K562 (cell line): ENCODE measurements around the gene MIDN. TPM values are rescaled to one million over a fixed set of nuclear protein-coding genes. Genes with fewer than 3 reads are reported as not detected.

Source experiments
- COPS2 ChIP-seq: fragments of 450-650 bp; conservative IDR thresholded peaks from 2 replicates; pipeline ENCODE4 v1.6.1; 2016; ENCODE audit warnings: mild to moderate bottlenecking, moderate library complexity
- CXXC5 ChIP-seq: fragments of 250-450 bp; sonication (Bioruptor Pico); IDR thresholded peaks from 2 replicates; pipeline ENCODE4 v1.8.0; 2022; ENCODE audit warnings: inconsistent platforms, mild to moderate bottlenecking, moderate library complexity
- E2F6 ChIP-seq, 2 experiments: IDR thresholded peaks; 2 replicates each; pipeline ENCODE4 v1.6.1; 2011; ENCODE audit warnings: borderline replicate concordance in 1 of 2, control low read depth in 1 of 2, low read depth in 1 of 2, low read length in 1 of 2, mild to moderate bottlenecking in 1 of 2, mixed read lengths in 1 of 2, moderate library complexity in 1 of 2; ENCODE audit not compliant: insufficient read depth in 1 of 2, insufficient read length in 1 of 2, poor library complexity in 1 of 2, severe bottlenecking in 1 of 2; ENCODE audit errors: extremely low read depth in 1 of 2
- EGR1 ChIP-seq: fragments of 450-650 bp; conservative IDR thresholded peaks from 2 replicates; pipeline ENCODE4 v1.6.1; 2017; ENCODE audit warnings: mild to moderate bottlenecking
- FIP1L1 ChIP-seq: fragments of 200-400 bp; formaldehyde crosslinking; IDR thresholded peaks from 2 replicates; pipeline ENCODE4 v1.6.1; 2018; ENCODE audit warnings: mild to moderate bottlenecking, low read depth, low read length; ENCODE audit not compliant: poor library complexity, severe bottlenecking
- GMEB1 ChIP-seq: fragments of 250-450 bp; sonication (Bioruptor Pico); IDR thresholded peaks from 2 replicates; pipeline ENCODE4 v1.4.0; 2020; ENCODE audit warnings: mild to moderate bottlenecking
- KDM1A ChIP-seq, 2 experiments: fragments of 450-650 bp; IDR thresholded peaks; 2 replicates each; pipeline ENCODE4 v1.6.1; 2016; ENCODE audit warnings: mild to moderate bottlenecking in 2 of 2
- MAZ ChIP-seq, 2 experiments: fragments of 450-650 bp in 1 of 2; sonication (generic) in 1 of 2; formaldehyde crosslinking; IDR thresholded peaks in 1 of 2; conservative IDR thresholded peaks in 1 of 2; 2 replicates each; pipeline versions ENCODE4 v1.4.0 to v1.5.0; 2020; ENCODE audit warnings: mild to moderate bottlenecking in 1 of 2, missing genetic modification reagents in 1 of 2
- NRF1 ChIP-seq, 2 experiments: fragments of 450-650 bp; IDR thresholded peaks in 1 of 2; conservative IDR thresholded peaks in 1 of 2; 2 replicates each; pipeline ENCODE4 v1.6.1; 2014; ENCODE audit warnings: mild to moderate bottlenecking in 2 of 2
- PCBP1 ChIP-seq: fragments of 200-400 bp; formaldehyde crosslinking; IDR thresholded peaks from 2 replicates; pipeline ENCODE4 v1.6.1; 2018; ENCODE audit warnings: mild to moderate bottlenecking, low read depth, low read length; ENCODE audit not compliant: poor library complexity, severe bottlenecking
- PHF8 ChIP-seq: fragments of 200-600 bp; sonication (generic); IDR thresholded peaks from 2 replicates; pipeline ENCODE4 v1.6.1; 2012; ENCODE audit warnings: mixed run types, mild to moderate bottlenecking, inconsistent platforms, low read length, moderate library complexity, borderline replicate concordance
- RBFOX2 ChIP-seq: fragments of 200-400 bp; formaldehyde crosslinking; IDR thresholded peaks from 2 replicates; pipeline ENCODE4 v1.6.1; 2017; ENCODE audit warnings: low read depth, mild to moderate bottlenecking, low read length, moderate library complexity
- RBM22 ChIP-seq: fragments of 200-400 bp; formaldehyde crosslinking; IDR thresholded peaks from 2 replicates; pipeline ENCODE4 v1.6.1; 2018; ENCODE audit warnings: low read length, low read depth; ENCODE audit not compliant: poor library complexity, severe bottlenecking
- RHOXF2B ChIP-seq: fragments of 250-450 bp; sonication (Bioruptor Pico); conservative IDR thresholded peaks from 2 replicates; pipeline ENCODE4 v1.5.1; 2021
- TGIF2 ChIP-seq: sonication (generic); formaldehyde crosslinking; IDR thresholded peaks from 2 replicates; pipeline ENCODE4 v1.8.1; 2022; ENCODE audit warnings: mild to moderate bottlenecking, missing genetic modification reagents, moderate library complexity
- VEZF1 ChIP-seq: fragments of 200-800 bp; sonication (Bioruptor generic); IDR thresholded peaks from 2 replicates; pipeline ENCODE4 v1.6.1; 2017; ENCODE audit warnings: missing genetic modification characterization, missing compliant biosample characterization
- XRCC5 ChIP-seq: fragments of 200-400 bp; formaldehyde crosslinking; IDR thresholded peaks from 2 replicates; pipeline ENCODE4 v1.6.1; 2017; ENCODE audit warnings: low read depth, mild to moderate bottlenecking, low read length
- ZNF41 ChIP-seq: fragments of 250-450 bp; sonication (Bioruptor Pico); conservative IDR thresholded peaks from 2 replicates; pipeline ENCODE4 v1.4.0; 2020; ENCODE audit warnings: mild to moderate bottlenecking
- ZNF740 ChIP-seq, 3 experiments: fragments of 200-800 bp in 1 of 3; sonication (Bioruptor generic) in 1 of 3; sonication (generic) in 1 of 3; formaldehyde crosslinking in 1 of 3; IDR thresholded peaks; 2 replicates each; pipeline versions ENCODE4 v1.6.1 to v1.8.0; 2016 to 2022; ENCODE audit warnings: mild to moderate bottlenecking in 2 of 3, missing compliant biosample characterization in 2 of 3, missing genetic modification characterization in 2 of 3, missing genetic modification reagents in 1 of 3
- polyA plus RNA-seq, 8 experiments: library from polyadenylated mRNA; depleted of rRNA in 4 of 8; stranded (reverse) in 5 of 8; unstranded in 3 of 8; fragments of >200 nt; fragmentation: Nextera tagmentation in 2 of 8; fragmentation: Illumina TruSeq in 1 of 8; extraction: Ambion mirVana in 2 of 8; extraction: Trizol in 1 of 8; gene quantifications; 2 replicates each; pipeline versions ENCODE4 v1.2.1 to v1.2.3, GENCODE V29; 2011 to 2014; ENCODE audit warnings: inconsistent platforms in 1 of 8, missing spikeins in 1 of 8
- total RNA-seq, 7 experiments: library from RNA; depleted of rRNA in 6 of 7; stranded (reverse); fragments of >200 nt in 6 of 7; fragmentation: Illumina TruSeq in 2 of 7; extraction: Trizol in 2 of 7; gene quantifications; 2 replicates each; pipeline versions ENCODE4 v1.2.1 to v1.2.3, GENCODE V29; 2011 to 2021; ENCODE audit warnings: low replicate concordance in 1 of 7

The MIDN gene
- total and polyA plus RNA-seq, 9 of the 15 experiments (the other 6 are each of a cell fraction or from before 2014, with no cell fraction given), result 0.17 to 120 (median 10.1) TPM

- TF ChIP-seq COPS2 (no peak), E2F6 (IDR thresholded peaks at IDR 0.05; ENCODE audit: borderline replicate concordance in 1 of 2, extremely low read depth in 1 of 2, insufficient read depth in 1 of 2, insufficient read length in 1 of 2, low read depth in 1 of 2, low read length in 1 of 2, poor library complexity in 1 of 2, severe bottlenecking in 1 of 2) (peak in 1 of 2 experiments; percentile 47), NRF1 (conservative IDR thresholded peaks at IDR 0.05 in 1 of 2, IDR thresholded peaks at IDR 0.05 in 1 of 2) (peak; percentile 54 to 62), XRCC5 (no peak), VEZF1 (CRISPR knock-in tag) (peak; percentile 94), PCBP1 (peak; percentile 80), EGR1 (peak; percentile 2; the same call in 1 of the 2 replicates), PHF8 (0 out of 2 replicates have a peak, but pooled peaks have one; percentile 3), KDM1A (IDR thresholded peaks at IDR 0.05) (peak in 1 of 2 experiments; percentile 87; a peak in 2 of 4 replicates), GMEB1 (CRISPR knock-in tag) (peak; percentile 34; the same call in 1 of the 2 replicates), MAZ (CRISPR knock-in tag; conservative IDR thresholded peaks at IDR 0.05 in 1 of 2, IDR thresholded peaks at IDR 0.05 in 1 of 2) (0 out of 4 replicates have a peak, but pooled peaks of 1 of the 2 experiments have one; percentile 25), ZNF740 (CRISPR knock-in tag; IDR thresholded peaks at IDR 0.05) (peak; percentile 77), ZNF740 (tag; IDR thresholded peaks at IDR 0.05) (peak in 1 of 2 experiments; percentile 78; a peak in 1 of 4 replicates), RHOXF2B (CRISPR knock-in tag) (no peak), RBM22 (peak; percentile 70), TGIF2 (CRISPR knock-in tag) (peak; percentile 83; the same call in 1 of the 2 replicates), FIP1L1 (peak; percentile 55), ZNF41 (CRISPR knock-in tag) (no peak), CXXC5 (peak; percentile 75), RBFOX2 (peak; percentile 49)
Observed at GRCh38 chr19:1250437-1251260, 2.3 kb downstream of the MIDN start (continued).
